ENCODE measurements around the gene PRKCB. TPM values are rescaled to one million over a fixed set of nuclear protein-coding genes. Genes with fewer than 3 reads are reported as not detected.

The PRKCB gene
- total RNA-seq, 6 experiments from 2014 or later: not detected

DNA sequence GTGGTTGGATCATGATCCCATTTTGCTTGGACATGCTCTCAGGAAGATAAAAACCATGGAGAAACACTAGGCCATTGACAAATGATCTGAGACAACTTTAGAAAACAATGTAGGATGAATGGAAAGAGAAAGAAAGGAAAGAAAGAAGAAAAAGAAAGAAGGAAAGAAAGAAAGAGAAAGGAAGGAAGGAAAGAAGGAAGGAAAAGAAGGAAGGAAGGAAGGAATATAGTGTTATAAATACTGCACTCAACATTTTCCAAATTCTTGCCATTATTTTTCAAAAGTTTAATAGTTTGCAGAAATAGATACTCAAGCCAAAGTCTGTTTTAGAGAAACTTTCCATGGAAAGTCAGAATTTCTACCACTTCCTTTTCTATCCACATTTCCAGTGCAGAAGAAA lies 381.2 kb downstream of the PRKCB start:
- Mint-ChIP-seq H3K4me1 (ENCODE audit: low read depth) (no peaks in the 10 kb centered on the region), H3K9me3 (peaks cover 34% of the 10 kb centered on the region), H3K4me3 (no peak overlapping the region), H3K27ac (no peak overlapping the region), H3K27me3 (ENCODE audit: insufficient read depth) (peaks cover 2% of the 10 kb centered on the region), H3K36me3 (ENCODE audit: low read depth) (no peaks in the 10 kb centered on the region)
- DNase-seq: no peak
- TF ChIP-seq, protein P1, sequence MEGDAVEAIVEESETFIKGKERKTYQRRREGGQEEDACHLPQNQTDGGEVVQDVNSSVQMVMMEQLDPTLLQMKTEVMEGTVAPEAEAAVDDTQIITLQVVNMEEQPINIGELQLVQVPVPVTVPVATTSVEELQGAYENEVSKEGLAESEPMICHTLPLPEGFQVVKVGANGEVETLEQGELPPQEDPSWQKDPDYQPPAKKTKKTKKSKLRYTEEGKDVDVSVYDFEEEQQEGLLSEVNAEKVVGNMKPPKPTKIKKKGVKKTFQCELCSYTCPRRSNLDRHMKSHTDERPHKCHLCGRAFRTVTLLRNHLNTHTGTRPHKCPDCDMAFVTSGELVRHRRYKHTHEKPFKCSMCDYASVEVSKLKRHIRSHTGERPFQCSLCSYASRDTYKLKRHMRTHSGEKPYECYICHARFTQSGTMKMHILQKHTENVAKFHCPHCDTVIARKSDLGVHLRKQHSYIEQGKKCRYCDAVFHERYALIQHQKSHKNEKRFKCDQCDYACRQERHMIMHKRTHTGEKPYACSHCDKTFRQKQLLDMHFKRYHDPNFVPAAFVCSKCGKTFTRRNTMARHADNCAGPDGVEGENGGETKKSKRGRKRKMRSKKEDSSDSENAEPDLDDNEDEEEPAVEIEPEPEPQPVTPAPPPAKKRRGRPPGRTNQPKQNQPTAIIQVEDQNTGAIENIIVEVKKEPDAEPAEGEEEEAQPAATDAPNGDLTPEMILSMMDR (IDR thresholded peaks at IDR 0.05): no peak

DNA sequence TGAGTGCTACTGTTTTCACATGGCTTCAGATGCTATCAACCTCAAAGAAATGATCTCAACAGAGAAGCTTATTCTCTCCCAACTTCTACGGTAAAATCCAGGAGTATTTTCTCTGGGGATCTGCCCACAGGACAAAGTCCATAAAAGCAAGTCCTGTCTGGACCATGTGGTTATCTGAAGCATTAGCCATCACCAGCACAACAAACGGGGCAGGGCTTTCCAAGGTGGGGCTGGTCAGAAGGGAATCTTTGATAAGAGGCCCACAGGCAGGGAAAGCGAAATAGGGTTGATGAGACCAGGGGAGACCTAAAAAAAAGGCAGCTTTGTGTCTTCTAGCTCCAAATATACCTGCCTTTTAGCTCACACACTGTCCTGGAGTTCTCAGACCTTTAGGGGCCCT lies 381.7 kb downstream of the PRKCB start:
- TF ChIP-seq, protein P1 (IDR thresholded peaks at IDR 0.05): no peak
- Mint-ChIP-seq H3K4me3 (no peak overlapping the region), H3K27ac (no peak overlapping the region), H3K36me3 (ENCODE audit: low read depth) (no peaks in the 10 kb centered on the region), H3K27me3 (ENCODE audit: insufficient read depth) (peaks cover 2% of the 10 kb centered on the region), H3K4me1 (ENCODE audit: low read depth) (no peaks in the 10 kb centered on the region), H3K9me3 (peaks cover 31% of the 10 kb centered on the region)
- no peak for DNase-seq

DNA sequence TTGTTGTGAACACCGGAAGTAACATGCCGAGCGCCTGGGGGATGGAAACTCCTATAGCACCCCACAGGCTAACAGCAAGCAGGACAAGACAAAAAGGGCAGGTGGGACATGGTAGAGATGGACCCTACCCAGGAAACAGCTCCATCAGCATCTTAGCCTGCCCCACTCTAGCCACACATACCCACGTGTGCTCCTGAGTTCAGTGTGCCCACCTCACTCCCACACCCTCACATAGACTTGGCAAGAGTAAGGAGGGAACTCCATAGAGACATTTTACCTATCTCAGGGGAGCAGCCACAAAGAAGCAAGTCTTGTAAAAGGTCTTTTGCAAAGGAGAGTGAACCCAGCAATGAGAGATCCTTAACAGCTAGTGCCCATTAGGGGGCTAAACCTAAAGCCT lies 382.5 kb downstream of the PRKCB start:
- H3K27ac Mint-ChIP-seq: no peak overlapping the region
- H3K27me3 Mint-ChIP-seq (ENCODE audit: insufficient read depth): peaks cover 2% of the 10 kb centered on the region
- no peaks in the 10 kb centered on the region for H3K4me1 Mint-ChIP-seq (ENCODE audit: low read depth)
- DNase-seq: no peak
- no peak overlapping the region for H3K4me3 Mint-ChIP-seq
- peaks cover 28% of the 10 kb centered on the region for H3K9me3 Mint-ChIP-seq
- TF ChIP-seq, protein P1 (IDR thresholded peaks at IDR 0.05): no peak
- H3K36me3 Mint-ChIP-seq (ENCODE audit: low read depth): no peaks in the 10 kb centered on the region

DNA sequence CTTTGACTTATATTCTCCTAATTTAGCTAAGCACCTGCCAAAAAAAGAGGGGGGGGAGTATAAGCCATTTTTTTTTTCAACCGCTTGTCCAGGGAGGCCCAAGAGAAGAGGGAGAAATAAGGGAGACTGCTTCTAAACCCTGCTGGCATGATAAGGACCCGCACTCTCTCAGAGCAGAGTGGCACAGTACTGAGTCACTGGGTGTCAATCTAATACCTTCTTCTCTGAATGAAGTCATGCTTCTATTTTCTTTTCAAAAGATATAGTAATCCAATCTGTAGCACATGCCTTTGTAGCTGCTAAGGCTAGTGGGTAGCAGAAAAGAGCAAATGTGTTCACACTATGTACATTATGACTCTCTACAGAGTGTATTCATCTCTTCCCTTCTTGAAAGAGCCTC lies 385.4 kb downstream of the PRKCB start:
- Mint-ChIP-seq H3K36me3 (ENCODE audit: low read depth) (no peaks in the 10 kb centered on the region), H3K4me3 (no peak overlapping the region), H3K27ac (no peak overlapping the region), H3K4me1 (ENCODE audit: low read depth) (no peaks in the 10 kb centered on the region), H3K9me3 (peaks cover 41% of the 10 kb centered on the region), H3K27me3 (ENCODE audit: insufficient read depth) (peaks cover 2% of the 10 kb centered on the region)
- TF ChIP-seq, protein P1 (IDR thresholded peaks at IDR 0.05): no peak
- DNase-seq: no peak

DNA sequence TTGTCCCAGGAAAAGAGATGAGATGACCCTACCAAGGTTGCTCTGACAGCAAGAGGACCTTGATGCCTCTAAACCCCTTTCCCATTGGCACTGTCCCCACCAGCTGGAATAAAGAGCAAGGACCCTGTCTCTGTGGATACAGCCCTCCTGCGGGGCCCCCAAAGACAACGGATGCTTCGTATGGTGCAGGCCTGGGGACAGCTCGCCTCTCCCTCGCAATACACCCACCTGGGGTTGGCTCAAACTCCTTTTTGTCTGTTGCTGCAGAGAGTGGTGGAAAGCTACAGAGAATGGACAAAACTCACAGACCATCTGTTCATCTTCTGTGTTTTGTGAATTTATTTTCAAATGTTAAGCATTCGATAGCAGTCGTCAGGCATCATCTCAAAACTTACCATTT lies 392.7 kb downstream of the PRKCB start:
- no peak overlapping the region for H3K27ac Mint-ChIP-seq
- no peaks in the 10 kb centered on the region for H3K4me1 Mint-ChIP-seq (ENCODE audit: low read depth)
- TF ChIP-seq, protein P1 (IDR thresholded peaks at IDR 0.05): no peak
- peaks cover 33% of the 10 kb centered on the region for H3K9me3 Mint-ChIP-seq
- no peak for DNase-seq
- H3K27me3 Mint-ChIP-seq (ENCODE audit: insufficient read depth): no peaks in the 10 kb centered on the region; the same call in 1 of the 2 replicates
- no peaks in the 10 kb centered on the region for H3K36me3 Mint-ChIP-seq (ENCODE audit: low read depth)
- H3K4me3 Mint-ChIP-seq: no peak overlapping the region

DNA sequence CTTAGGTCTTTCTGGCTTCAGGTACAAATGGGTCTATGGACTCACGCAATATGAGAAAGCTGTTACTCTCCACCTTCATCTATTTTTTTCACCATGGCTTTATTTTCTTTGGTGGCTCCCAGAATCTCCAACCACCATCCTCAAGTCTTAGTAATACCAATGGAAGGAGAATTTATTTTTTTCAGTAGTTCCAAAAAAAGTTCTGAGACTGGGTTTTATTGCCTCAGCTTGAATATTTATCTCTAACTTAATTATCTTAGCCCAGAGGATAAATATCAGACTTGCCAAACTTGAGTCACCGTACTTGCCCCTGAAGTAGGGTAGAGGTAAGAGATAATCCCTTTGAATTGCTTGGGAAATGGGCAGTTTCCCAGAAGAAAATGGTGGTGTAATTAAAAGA lies 397.2 kb downstream of the PRKCB start:
- Mint-ChIP-seq H3K27me3 (ENCODE audit: insufficient read depth) (no peaks in the 10 kb centered on the region; the same call in 1 of the 2 replicates), H3K4me3 (no peak overlapping the region), H3K4me1 (ENCODE audit: low read depth) (no peaks in the 10 kb centered on the region), H3K9me3 (peaks cover 17% of the 10 kb centered on the region), H3K27ac (no peak overlapping the region), H3K36me3 (ENCODE audit: low read depth) (no peaks in the 10 kb centered on the region)
- TF ChIP-seq, protein P1 (IDR thresholded peaks at IDR 0.05): no peak
- DNase-seq: no peak
